A673 (cell line): ENCODE measurements around the gene SMDT1. TPM values are rescaled to one million over a fixed set of nuclear protein-coding genes. Genes with fewer than 3 reads are reported as not detected.

Source experiments
- BruUV-seq: library from RNA; stranded (reverse); fragments of 400-500 nt; replicated peaks from 2 replicates; lab custom pipeline; 2021; lab: Mats Ljungman, UMichigan
- CTCF ChIA-PET: fragments of 300-600 bp; sonication (Branson Sonifier 250); formaldehyde crosslinking; loops from one replicate; lab custom pipeline; 2022; ENCODE audit warnings: antibody characterized with exemption; lab: Charles Lee
- POLR2A ChIA-PET: fragments of 300-600 bp; sonication (Branson Sonifier 250); formaldehyde crosslinking; loops from one replicate; lab custom pipeline; 2022; ENCODE audit warnings: antibody characterized with exemption; ENCODE audit not compliant: low non-redundant PET; lab: Charles Lee
- DNase-seq: peaks from one replicate; pipeline ENCODE4 v3.0.0-alpha.2; 2015; ENCODE audit warnings: low spot score
- H3K27ac ChIP-seq: fragments of 200-600 bp; sonication (generic); 2 replicates; pipeline ENCODE4 v1.5.1; 2016; ENCODE audit warnings: mixed run types, low read depth, mild to moderate bottlenecking, mixed read lengths, antibody characterized with exemption, low read length; ENCODE audit not compliant: poor library complexity, severe bottlenecking
- H3K27me3 ChIP-seq: fragments of 200-600 bp; sonication (generic); replicated peaks from 2 replicates; pipeline ENCODE4 v1.6.1; 2017; ENCODE audit warnings: mixed run types, low read depth, mild to moderate bottlenecking, mixed read lengths, antibody characterized with exemption, low read length; ENCODE audit not compliant: insufficient read depth, poor library complexity
- H3K36me3 ChIP-seq: fragments of 200-600 bp; sonication (generic); 2 replicates; pipeline ENCODE4 v1.6.1; 2016; ENCODE audit warnings: mixed run types, mild to moderate bottlenecking, mixed read lengths, antibody characterized with exemption, low read length; ENCODE audit not compliant: insufficient read depth, poor library complexity, severe bottlenecking
- H3K4me1 ChIP-seq: fragments of 200-600 bp; sonication (generic); 2 replicates; pipeline ENCODE4 v1.6.1; 2017; ENCODE audit warnings: mixed run types, mild to moderate bottlenecking, mixed read lengths, antibody characterized with exemption, low read length; ENCODE audit not compliant: insufficient read depth, poor library complexity, severe bottlenecking
- H3K4me3 ChIP-seq: fragments of 200-600 bp; sonication (generic); 2 replicates; pipeline ENCODE4 v1.5.1; 2016; ENCODE audit warnings: low read depth, mixed run types, mild to moderate bottlenecking, mixed read lengths, low read length; ENCODE audit not compliant: poor library complexity, severe bottlenecking
- H3K9me3 ChIP-seq: fragments of 200-600 bp; sonication (generic); 2 replicates; pipeline ENCODE4 v1.6.1; 2016; ENCODE audit warnings: mixed run types, low read depth, mild to moderate bottlenecking, mixed read lengths, antibody characterized with exemption, low read length; ENCODE audit not compliant: poor library complexity, severe bottlenecking
- EZH2 ChIP-seq: fragments of 200-600 bp; sonication (generic); IDR thresholded peaks from 2 replicates; pipeline ENCODE4 v1.6.1; 2017; ENCODE audit warnings: borderline replicate concordance, low read depth, mild to moderate bottlenecking, mixed read lengths, antibody characterized with exemption, low read length; ENCODE audit not compliant: poor library complexity, severe bottlenecking
- intact Hi-C: fragments of 100-400 bp; cut with micrococcal nuclease; formaldehyde crosslinking; loops from one replicate; pipeline ENCODE4 v1.10.0; 2022; ENCODE audit not compliant: unreplicated experiment
- total RNA-seq: library from RNA; stranded (reverse); gene quantifications from 2 replicates; pipeline ENCODE4 v1.2.3, GENCODE V29; 2021
- TF ChIP-seq, protein P1 (sequence below): fragments of 300-800, 200-600 bp; sonication (generic); conservative IDR thresholded peaks from 2 replicates; pipeline ENCODE4 v1.5.1; 2017; ENCODE audit warnings: low read depth, mild to moderate bottlenecking, antibody characterized with exemption, low read length, moderate library complexity, mixed read lengths

The SMDT1 gene
- total RNA-seq, 1 experiment from 2014 or later = 61.8 TPM

- Histone ChIP-seq H3K4me1 (peaks cover 7% of the 10 kb centered on the region), H3K9me3 (no peaks in the 10 kb centered on the region), H3K4me3 (no peak overlapping the region), H3K27me3 (no peaks in the 10 kb centered on the region), H3K27ac (no peak overlapping the region), H3K36me3 (peaks cover 10% of the 10 kb centered on the region)
- BruUV-seq = no TSS peak
- POLR2A ChIA-PET = no interaction called here
- TF ChIP-seq EZH2 = no peak
- TF ChIP-seq, protein P1, sequence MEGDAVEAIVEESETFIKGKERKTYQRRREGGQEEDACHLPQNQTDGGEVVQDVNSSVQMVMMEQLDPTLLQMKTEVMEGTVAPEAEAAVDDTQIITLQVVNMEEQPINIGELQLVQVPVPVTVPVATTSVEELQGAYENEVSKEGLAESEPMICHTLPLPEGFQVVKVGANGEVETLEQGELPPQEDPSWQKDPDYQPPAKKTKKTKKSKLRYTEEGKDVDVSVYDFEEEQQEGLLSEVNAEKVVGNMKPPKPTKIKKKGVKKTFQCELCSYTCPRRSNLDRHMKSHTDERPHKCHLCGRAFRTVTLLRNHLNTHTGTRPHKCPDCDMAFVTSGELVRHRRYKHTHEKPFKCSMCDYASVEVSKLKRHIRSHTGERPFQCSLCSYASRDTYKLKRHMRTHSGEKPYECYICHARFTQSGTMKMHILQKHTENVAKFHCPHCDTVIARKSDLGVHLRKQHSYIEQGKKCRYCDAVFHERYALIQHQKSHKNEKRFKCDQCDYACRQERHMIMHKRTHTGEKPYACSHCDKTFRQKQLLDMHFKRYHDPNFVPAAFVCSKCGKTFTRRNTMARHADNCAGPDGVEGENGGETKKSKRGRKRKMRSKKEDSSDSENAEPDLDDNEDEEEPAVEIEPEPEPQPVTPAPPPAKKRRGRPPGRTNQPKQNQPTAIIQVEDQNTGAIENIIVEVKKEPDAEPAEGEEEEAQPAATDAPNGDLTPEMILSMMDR = no peak
- intact Hi-C loops = no loop called here
- CTCF ChIA-PET = no interaction called here
- no peak for DNase-seq
Measured at GRCh38 chr22:42066937-42067336, 12.6 kb upstream of the SMDT1 start.

GRCh38 chr22:42067671-42068251, 11.7 kb upstream of the SMDT1 start:
- no peak overlapping the region for H3K27ac ChIP-seq
- H3K4me1 ChIP-seq = peaks cover 7% of the 10 kb centered on the region
- no peak overlapping the region for H3K4me3 ChIP-seq
- peaks cover 10% of the 10 kb centered on the region for H3K36me3 ChIP-seq
- ChIA-PET CTCF (no interaction called here), POLR2A (no interaction called here)
- no peak for TF ChIP-seq EZH2
- TF ChIP-seq, protein P1 = no peak
- DNase-seq = no peak
- H3K9me3 ChIP-seq = no peaks in the 10 kb centered on the region
- BruUV-seq = no TSS peak
- intact Hi-C loops = no loop called here
- H3K27me3 ChIP-seq = no peaks in the 10 kb centered on the region

DNA sequence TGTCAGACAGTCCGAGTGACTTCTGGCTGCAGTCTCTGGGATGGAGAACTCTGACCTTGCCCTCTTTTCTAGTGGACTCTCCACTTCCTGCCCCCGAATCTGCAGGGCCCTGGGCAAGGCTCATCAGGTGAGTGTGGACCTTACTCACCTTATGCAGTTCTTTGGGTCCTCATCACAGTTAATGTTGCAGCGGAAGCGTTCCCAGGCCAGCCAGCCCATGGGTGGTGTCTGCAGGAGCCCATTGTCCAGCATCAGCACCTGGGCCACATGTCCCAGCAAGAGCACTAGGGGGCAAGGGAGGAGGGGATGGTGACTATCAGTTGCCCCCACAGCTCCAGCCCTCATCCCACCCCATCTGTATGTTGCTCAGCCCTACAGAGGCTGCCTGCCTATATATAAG, 11.2 kb upstream of the SMDT1 start:
- H3K36me3 ChIP-seq = peaks cover 10% of the 10 kb centered on the region
- no TSS peak for BruUV-seq
- peaks cover 7% of the 10 kb centered on the region for H3K4me1 ChIP-seq
- no peaks in the 10 kb centered on the region for H3K27me3 ChIP-seq
- ChIA-PET CTCF (no interaction called here), POLR2A (no interaction called here)
- intact Hi-C loops = no loop called here
- no peak for TF ChIP-seq EZH2
- TF ChIP-seq, protein P1 = no peak
- no peak for DNase-seq
- H3K4me3 ChIP-seq = no peak overlapping the region
- no peak overlapping the region for H3K27ac ChIP-seq
- H3K9me3 ChIP-seq = no peaks in the 10 kb centered on the region
